Central memory CD8-positive, alpha-beta T cell (primary cell): Measurements from ENCODE around the gene SLC19A3.
"Not testable (repeated sequence)": the region's sequence is repeated elsewhere in the genome, so short reads cannot be mapped to it uniquely, and the experiment has no call there.

ENCODE experiments used
- ATAC-seq: fragments of 150-1000 bp; cut with Tn5 transposase; replicated peaks from 2 replicates; pipeline ENCODE4 v1.10.0; 2022; ENCODE audit warnings: mild to moderate bottlenecking, moderate FRiP score, moderate number of reproducible peaks; ENCODE audit not compliant: poor library complexity, severe bottlenecking; ENCODE audit errors: extremely low read depth
- DNase-seq, 2 donors: peaks; one replicate each; pipeline ENCODE4 v3.0.0; 2021; ENCODE audit warnings: low spot score in 2 of 2
- H3K27ac Mint-ChIP-seq: one replicate; pipeline ENCODE4 v1.8.0; 2022; ENCODE audit warnings: low read depth, mild to moderate bottlenecking, moderate library complexity, mixed read lengths
- H3K27me3 Mint-ChIP-seq: one replicate; pipeline ENCODE4 v1.8.0; 2022; ENCODE audit warnings: mixed read lengths
- H3K36me3 Mint-ChIP-seq: one replicate; pipeline ENCODE4 v1.8.0; 2022; ENCODE audit warnings: mild to moderate bottlenecking, moderate library complexity, mixed read lengths; ENCODE audit not compliant: insufficient read depth
- H3K4me1 Mint-ChIP-seq: one replicate; pipeline ENCODE4 v1.8.0; 2022; ENCODE audit warnings: mixed read lengths
- H3K4me3 Mint-ChIP-seq: one replicate; pipeline ENCODE4 v1.8.0; 2022; ENCODE audit warnings: mild to moderate bottlenecking, moderate library complexity, mixed read lengths
- H3K9me3 Mint-ChIP-seq: one replicate; pipeline ENCODE4 v1.8.0; 2022; ENCODE audit warnings: mixed read lengths

SLC19A3 gene

GRCh38 chr2:227717687-227718567, at the start of gene SLC19A3:
SLC19A3 (minus strand) TSS chr2:227718028; CDS start chr2:227702318, 15,710 bp downstream.
- Mint-ChIP-seq H3K27ac (no peak within 1 kb of the TSS), H3K4me3 (no peak within 1 kb of the TSS), H3K4me1 (no peaks in the 10 kb centered on the region), H3K27me3 (peaks cover 33% of the 10 kb centered on the region), H3K36me3 (no peaks in the 10 kb centered on the region), H3K9me3 (no peaks in the 10 kb centered on the region)
- ATAC-seq (no peak), DNase-seq (no peak)

- Mint-ChIP-seq H3K4me1 (peaks cover 5% of the 10 kb centered on the region), H3K9me3 (no peaks in the 10 kb centered on the region), H3K4me3 (no peak overlapping the region), H3K36me3 (no peaks in the 10 kb centered on the region), H3K27ac (no peak overlapping the region), H3K27me3 (peaks cover 12% of the 10 kb centered on the region)
- no peak for ATAC-seq
- peak; percentile 13 to 19 for DNase-seq
Observed at GRCh38 chr2:227766373-227766883, 48.6 kb upstream of the SLC19A3 start.

DNA sequence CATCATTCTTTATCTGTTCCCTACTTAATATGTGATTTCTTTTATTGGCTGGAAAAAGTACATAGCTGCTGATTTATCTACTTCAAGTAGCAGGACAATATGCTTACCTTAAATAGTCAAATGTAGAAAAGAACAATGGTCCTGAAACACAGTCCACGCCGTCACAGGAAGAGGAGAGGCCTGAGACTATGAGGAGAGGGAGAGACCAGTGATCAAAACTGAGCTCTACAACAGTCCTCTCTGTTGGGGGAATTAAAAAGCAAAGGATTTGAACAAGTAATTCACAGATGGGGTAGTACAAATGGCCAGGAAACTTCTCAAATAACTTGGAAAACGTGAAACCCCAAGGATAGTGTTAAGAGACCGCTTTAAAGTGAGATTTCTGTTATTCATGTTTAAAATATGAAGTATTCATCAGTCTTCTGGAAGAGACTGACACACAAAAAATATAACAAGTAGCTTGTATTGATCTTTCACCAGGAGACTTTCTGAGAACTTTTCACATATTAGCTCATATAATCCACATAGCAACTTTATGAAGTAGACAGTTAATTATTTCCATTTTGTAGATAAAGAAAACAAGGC, 48.1 kb upstream of the SLC19A3 start:
- peaks cover 5% of the 10 kb centered on the region for H3K4me1 Mint-ChIP-seq
- H3K27ac Mint-ChIP-seq = no peak overlapping the region
- H3K36me3 Mint-ChIP-seq = no peaks in the 10 kb centered on the region
- no peak for ATAC-seq
- H3K4me3 Mint-ChIP-seq = no peak overlapping the region
- DNase-seq = no peak
- no peaks in the 10 kb centered on the region for H3K9me3 Mint-ChIP-seq
- peaks cover 12% of the 10 kb centered on the region for H3K27me3 Mint-ChIP-seq

GRCh38 chr2:227761740-227762476, 44.1 kb upstream of the SLC19A3 start:
- no peaks in the 10 kb centered on the region for H3K9me3 Mint-ChIP-seq
- peaks cover 12% of the 10 kb centered on the region for H3K27me3 Mint-ChIP-seq
- no peak overlapping the region for H3K4me3 Mint-ChIP-seq
- H3K36me3 Mint-ChIP-seq = no peaks in the 10 kb centered on the region
- H3K4me1 Mint-ChIP-seq = peaks cover 5% of the 10 kb centered on the region
- DNase-seq (no peak), ATAC-seq (no peak)
- no peak overlapping the region for H3K27ac Mint-ChIP-seq

DNA sequence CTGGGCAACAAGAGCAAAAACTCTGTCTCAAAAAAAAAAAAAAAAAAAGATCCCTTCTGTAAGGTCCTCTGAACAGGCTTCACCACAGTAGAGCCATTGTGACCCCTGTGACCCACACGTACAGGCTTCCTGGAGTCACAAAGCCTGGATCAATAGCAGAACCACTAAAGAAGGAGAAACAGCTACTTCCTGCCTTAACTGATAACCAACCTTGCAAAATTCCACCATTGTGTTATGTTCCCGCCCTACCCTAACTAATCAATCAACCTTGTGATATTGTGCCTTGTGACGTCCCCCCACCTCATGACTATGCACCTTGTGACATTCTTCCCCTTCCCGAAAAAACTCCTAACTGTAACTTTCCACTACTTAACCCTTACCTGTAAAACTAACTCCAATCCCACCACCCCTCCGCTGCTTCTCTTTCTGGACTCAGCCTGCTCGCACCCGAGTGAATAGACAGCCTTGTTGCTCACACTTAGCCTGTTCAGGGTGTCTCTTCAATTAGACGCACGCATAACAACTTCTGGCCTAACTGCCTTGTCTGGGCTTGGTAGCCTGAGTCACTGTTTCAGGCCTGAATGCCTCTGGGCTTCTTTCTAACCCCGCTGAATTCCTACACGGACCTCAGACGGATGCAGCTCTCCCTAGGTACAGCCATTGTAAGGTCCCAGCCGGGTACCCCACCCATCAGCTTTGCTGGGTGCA, 41.7 kb upstream of the SLC19A3 start:
- Mint-ChIP-seq H3K27ac (no peak overlapping the region), H3K27me3 (no peaks in the 10 kb centered on the region), H3K9me3 (no peaks in the 10 kb centered on the region), H3K36me3 (no peaks in the 10 kb centered on the region), H3K4me1 (no peaks in the 10 kb centered on the region), H3K4me3 (no peak overlapping the region)
- ATAC-seq (no peak), DNase-seq (no peak)

- not testable (repeated sequence) for H3K4me3 Mint-ChIP-seq, DNase-seq, H3K36me3 Mint-ChIP-seq, H3K4me1 Mint-ChIP-seq, H3K27ac Mint-ChIP-seq, ATAC-seq, H3K9me3 Mint-ChIP-seq
- peaks cover 16% of the 10 kb centered on the region for H3K27me3 Mint-ChIP-seq
Observed at GRCh38 chr2:227756261-227756660, 38.4 kb upstream of the SLC19A3 start.

- no peak overlapping the region for H3K27ac Mint-ChIP-seq
- no peak for DNase-seq
- H3K9me3 Mint-ChIP-seq = no peaks in the 10 kb centered on the region
- no peak overlapping the region for H3K4me3 Mint-ChIP-seq
- no peaks in the 10 kb centered on the region for H3K4me1 Mint-ChIP-seq
- peaks cover 42% of the 10 kb centered on the region for H3K27me3 Mint-ChIP-seq
- no peak for ATAC-seq
- no peaks in the 10 kb centered on the region for H3K36me3 Mint-ChIP-seq
Observed at GRCh38 chr2:227748079-227748478, 30.3 kb upstream of the SLC19A3 start.

GRCh38 chr2:227745594-227745993, 27.8 kb upstream of the SLC19A3 start, which contains the start of gene SCYGR8:
SCYGR8 (plus strand) TSS chr2:227745894; CDS start chr2:227745894, 0 bp downstream.
- no peak within 1 kb of the TSS for H3K4me3 Mint-ChIP-seq
- no peaks in the 10 kb centered on the region for H3K9me3 Mint-ChIP-seq
- no peak within 1 kb of the TSS for H3K27ac Mint-ChIP-seq
- H3K4me1 Mint-ChIP-seq = no peaks in the 10 kb centered on the region
- no peak for DNase-seq
- H3K27me3 Mint-ChIP-seq = peaks cover 30% of the 10 kb centered on the region
- ATAC-seq = no peak
- H3K36me3 Mint-ChIP-seq = no peaks in the 10 kb centered on the region

GRCh38 chr2:227740705-227741104, 22.9 kb upstream of the SLC19A3 start:
- H3K36me3 Mint-ChIP-seq, ATAC-seq, H3K4me3 Mint-ChIP-seq, H3K4me1 Mint-ChIP-seq, H3K27ac Mint-ChIP-seq, H3K9me3 Mint-ChIP-seq, DNase-seq: not testable (repeated sequence)
- peaks cover 18% of the 10 kb centered on the region for H3K27me3 Mint-ChIP-seq

DNA sequence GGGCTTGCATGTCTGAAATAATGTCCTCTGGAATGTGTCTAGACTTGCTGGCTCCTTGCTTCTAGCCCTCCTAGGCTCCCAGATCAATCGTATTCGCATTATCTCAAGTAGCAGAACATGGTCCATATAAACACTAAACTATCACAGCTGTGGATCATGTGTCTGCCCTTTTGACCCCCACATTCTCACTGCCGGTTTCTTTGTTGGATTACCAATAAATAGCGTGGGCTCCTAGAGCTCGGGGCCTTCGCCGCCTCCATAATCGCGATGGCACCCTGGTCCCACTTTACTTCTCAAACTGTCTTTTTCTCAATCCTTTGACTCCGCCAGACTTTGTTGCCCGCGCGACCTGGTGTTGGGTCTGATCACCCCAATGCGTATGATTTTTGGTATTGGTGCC, 21.5 kb upstream of the SLC19A3 start:
- no peaks in the 10 kb centered on the region for H3K4me1 Mint-ChIP-seq
- H3K27ac Mint-ChIP-seq = no peak overlapping the region
- ATAC-seq (no peak), DNase-seq (no peak)
- no peaks in the 10 kb centered on the region for H3K36me3 Mint-ChIP-seq
- H3K9me3 Mint-ChIP-seq = peaks cover 4% of the 10 kb centered on the region
- peaks cover 18% of the 10 kb centered on the region for H3K27me3 Mint-ChIP-seq
- no peak overlapping the region for H3K4me3 Mint-ChIP-seq

GRCh38 chr2:227728035-227728434, 10.2 kb upstream of the SLC19A3 start, which contains the start of gene SCYGR7:
SCYGR7 (plus strand) TSS chr2:227728335; CDS start chr2:227728335, 0 bp downstream.
- no peak within 1 kb of the TSS for H3K4me3 Mint-ChIP-seq
- no peaks in the 10 kb centered on the region for H3K36me3 Mint-ChIP-seq
- peaks cover 20% of the 10 kb centered on the region for H3K27me3 Mint-ChIP-seq
- no peaks in the 10 kb centered on the region for H3K9me3 Mint-ChIP-seq
- H3K27ac Mint-ChIP-seq = no peak within 1 kb of the TSS
- DNase-seq = no peak
- no peaks in the 10 kb centered on the region for H3K4me1 Mint-ChIP-seq
- no peak for ATAC-seq
